Inferior parietal cortex (tissue), 1 donor: ENCODE results near the gene RNF114.

ENCODE experiments used
- DNase-seq: peaks from one replicate; pipeline ENCODE4 v3.0.0-alpha.2; 2016; ENCODE audit errors: extremely low spot score

The RNF114 gene

DNA sequence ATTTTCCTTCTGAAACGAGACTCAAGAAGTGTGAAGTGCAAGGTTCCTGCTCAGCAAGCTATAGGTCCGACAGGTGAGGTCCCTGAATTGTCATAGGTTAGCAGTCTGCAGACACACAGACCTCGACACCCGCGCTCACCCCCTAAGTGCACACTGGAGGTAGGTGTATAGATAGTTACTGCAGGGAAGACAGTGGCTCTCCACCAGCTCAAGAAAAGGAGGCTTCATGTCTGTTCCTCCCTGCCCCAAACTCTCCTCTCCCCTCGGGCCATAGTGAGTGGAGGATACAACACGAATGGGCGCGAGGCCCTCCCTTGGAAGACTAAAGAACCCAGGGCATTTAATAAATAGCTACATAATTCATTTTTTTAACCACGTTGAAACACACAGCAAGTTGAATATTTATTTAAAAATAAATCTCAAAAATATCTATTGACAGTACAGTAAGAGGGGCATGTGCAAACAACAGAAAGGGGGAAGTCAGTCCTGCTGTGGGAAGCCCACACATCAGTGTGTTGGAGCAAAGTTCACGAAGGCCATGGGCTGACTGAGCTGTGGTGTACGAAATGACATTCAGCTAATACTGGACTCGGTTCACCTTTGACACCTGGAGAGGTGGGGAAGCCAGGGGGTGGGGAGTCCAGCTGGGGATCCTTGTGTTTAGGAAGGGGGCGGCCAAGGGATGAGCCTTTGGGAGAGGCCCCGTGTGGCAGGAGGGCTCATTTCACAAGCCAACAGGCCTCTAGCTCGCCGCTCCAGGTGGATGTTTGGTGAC lies 31.6 kb upstream of the RNF114 start:
- DNase-seq, result no peak

GRCh38 chr20:49905415-49906091 lies 30.6 kb upstream of the RNF114 start:
- DNase-seq, result no peak

GRCh38 chr20:49906101-49906604 lies 30.0 kb upstream of the RNF114 start:
- no peak for DNase-seq

DNA sequence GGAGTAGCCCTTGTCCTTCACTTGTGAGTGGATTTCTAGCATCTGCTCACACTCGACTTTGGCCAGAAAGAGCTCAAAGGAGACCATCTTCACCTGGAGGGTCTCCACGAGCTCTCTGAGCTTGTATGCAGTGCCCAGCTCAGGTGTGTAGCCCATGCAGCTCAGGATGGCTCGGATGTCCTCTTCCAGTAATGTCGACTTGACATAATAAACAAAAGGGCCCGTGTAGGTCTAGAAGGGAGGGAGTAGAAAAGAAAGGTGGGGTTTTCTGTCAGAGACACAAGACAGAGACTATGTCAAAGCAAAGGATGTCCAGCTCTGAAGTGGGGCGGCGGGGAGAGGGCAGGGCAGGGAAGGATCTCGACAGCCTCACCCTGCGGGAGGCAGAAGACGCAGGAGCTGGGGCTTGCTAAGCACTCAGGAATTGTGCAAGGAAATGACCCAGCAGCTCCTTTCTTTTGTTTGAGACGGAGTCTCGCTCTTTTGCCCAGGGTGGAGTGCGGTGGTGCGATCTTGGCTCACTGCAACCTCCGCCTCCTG lies 29.5 kb upstream of the RNF114 start:
- no peak for DNase-seq

DNA sequence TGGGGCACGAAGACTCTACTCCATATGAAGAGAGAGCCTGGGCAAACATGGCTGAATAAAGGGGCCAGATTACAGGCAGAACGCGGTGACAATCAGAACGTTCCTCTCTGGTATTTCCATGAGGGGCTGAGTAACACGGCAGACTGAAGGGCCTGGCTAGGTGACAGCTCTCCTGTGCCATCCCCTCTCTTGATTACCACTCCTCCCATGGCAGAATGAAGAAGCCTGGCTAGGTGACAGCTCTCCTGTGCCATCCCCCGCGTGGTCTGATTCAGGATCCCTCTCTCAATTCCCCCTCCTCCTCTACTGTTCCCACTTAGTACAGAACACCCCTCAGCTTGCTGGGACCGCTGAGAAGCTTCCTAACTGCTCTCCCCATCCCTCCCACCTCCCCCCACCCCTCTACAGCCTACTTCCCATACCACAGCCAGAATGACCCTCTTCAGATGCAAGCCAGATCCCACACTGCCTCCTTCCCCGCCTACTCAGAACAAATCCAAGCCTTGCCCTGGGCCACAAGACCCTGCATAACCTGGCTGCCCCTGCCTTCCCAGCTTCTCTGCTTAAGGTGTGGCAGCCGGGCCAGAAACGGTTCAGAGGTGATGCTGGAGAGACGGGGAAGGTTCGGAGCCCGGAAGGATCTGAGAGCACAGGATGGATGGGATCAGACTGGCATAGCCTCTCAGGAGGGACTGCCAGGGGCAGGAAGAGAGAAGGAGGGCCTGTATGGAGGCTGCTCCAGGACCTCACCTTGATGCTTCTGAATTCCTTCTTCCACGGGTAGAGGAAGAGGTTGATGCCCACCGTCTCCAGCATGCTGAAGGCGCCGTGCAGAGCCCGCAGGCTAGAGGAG lies 28.6 kb upstream of the RNF114 start:
- DNase-seq, result no peak

- DNase-seq, result no peak
Observed at GRCh38 chr20:49908258-49908565, 28.0 kb upstream of the RNF114 start.

DNA sequence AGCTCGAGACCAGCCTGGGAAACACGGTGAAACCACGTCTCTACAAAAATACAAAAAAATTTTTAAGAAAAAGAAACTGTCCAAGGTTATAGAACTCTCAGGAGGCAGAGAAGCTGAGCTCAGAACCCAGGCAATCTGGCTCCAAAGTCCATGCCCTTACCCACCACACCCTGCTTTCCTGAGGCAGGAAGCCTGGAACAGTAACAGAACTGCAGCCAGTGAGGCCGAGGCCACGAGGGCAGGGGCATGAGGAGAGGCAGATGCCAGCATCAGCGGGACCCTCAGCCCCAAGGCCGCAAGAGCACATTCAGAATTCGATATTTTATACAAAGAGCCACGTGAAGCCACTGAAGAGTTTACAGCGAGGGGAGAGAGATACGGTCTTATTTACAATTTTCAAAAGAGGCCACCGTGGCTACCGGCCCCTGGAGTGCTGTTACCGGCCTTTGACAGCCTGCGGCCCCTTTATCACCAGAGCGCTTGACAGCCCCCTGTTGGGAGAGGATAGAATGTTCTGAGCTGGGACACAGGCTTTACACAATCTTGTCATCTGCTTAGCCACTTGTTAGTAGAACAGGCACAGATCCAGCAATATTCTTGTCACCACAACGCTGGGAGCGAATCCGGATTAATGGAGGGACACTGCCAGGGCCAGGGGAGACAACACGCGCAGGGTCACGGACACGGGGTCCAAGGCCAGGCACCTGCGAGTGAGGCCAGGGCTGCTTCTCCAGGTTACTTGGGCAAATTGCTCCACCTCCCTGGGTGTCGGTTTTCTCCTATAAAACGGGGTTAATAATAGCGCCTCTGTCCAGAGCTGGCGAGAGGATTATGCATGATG lies 26.5 kb upstream of the RNF114 start:
- no peak for DNase-seq

- DNase-seq, result no peak
Observed at GRCh38 chr20:49910340-49910706, 25.9 kb upstream of the RNF114 start.

DNA sequence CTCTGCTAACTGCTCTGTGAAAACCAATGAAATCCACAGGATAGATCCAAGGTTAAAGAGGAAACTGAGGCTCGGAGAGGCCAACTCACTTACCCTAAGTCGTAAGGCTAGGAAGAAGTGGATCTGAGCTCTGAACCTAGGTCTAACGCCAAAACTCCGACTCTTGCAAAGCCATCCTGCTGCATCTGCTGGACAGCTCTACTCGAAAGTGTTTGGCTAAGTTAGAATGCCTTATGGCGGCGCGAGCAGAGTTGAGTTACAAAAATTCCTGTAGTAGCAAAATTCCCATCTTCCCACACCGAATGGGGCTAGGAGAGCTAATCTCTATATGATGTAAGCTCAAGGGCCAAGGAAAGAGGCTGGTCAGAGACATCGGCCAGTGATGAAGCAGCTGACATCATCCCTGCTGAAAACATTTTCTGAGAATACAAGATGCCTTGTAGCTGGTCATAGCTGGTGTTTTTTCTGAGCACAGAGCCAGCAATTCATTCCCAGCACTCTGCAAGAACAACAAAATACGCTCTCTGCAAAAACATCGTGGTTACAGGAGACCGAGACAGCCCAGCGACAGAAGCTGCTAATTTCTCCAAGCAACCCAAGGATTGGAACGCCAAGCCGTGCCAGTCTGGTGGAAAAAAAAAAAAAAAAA lies 22.7 kb upstream of the RNF114 start:
- peak; percentile 62 for DNase-seq

DNA sequence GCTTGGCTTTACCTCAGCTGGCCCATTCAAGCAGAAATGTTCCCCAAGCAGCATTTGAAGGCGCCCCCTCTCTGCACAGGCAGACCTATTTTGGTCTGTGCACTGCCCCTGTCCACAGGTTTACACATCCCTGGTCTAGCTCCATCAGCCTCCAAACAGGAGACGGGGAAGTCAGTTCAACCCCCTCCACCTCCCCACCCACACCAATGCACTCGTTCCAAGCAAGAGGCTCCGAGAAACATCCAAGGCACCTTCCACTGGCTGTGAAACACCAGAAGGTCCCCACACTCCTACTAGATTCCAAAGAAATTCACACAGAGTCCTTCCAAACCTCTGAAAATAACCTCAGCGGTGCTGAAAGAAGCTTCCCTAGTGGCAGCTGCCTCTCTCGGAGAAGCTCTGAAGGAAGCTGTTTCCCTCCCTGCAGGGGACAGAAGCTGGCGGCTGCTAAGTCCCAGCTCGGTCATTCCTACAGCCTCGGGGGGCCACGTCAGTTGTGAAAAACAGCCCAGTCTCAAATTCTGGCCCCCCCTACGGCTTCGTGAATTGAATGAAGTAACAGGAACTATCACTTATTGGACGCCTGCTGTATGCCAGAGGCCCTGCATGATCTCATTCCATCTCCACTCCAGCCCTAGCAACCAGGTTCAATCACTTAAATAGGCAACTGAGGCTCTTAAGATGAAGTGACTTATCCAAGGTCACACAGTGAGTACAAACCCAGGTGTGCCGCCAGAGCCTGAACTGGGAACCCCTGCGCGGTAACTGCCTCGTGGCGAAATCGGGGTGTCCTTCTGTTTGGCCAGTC lies 21.7 kb upstream of the RNF114 start:
- DNase-seq, result no peak

DNA sequence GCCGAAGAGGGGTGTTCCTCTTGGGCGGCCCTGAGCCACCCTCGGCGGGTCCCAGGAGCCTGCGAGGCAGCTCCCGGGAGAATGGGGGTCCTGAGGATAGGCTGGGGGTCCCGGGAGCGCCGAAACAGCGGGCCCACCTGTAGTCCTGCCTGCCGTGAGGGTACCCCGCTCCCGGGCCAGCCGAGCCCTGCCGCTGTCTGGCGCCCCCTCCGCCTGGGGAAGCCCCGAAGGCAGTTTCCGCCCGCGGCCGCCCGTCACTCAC lies 21.1 kb upstream of the RNF114 start:
- no peak for DNase-seq

- peak; percentile 95 for DNase-seq
Observed at GRCh38 chr20:49915380-49916145, 20.6 kb upstream of the RNF114 start, which contains the start of gene SPATA2. TSS of gene SPATA2 (minus strand) at chr20:49915529. CDS start at chr20:49908490, 7,039 bp downstream.

GRCh38 chr20:49916146-49917002 lies 19.8 kb upstream of the RNF114 start:
- DNase-seq, result no peak

GRCh38 chr20:49918446-49918845 lies 17.8 kb upstream of the RNF114 start:
- DNase-seq, result no peak

DNA sequence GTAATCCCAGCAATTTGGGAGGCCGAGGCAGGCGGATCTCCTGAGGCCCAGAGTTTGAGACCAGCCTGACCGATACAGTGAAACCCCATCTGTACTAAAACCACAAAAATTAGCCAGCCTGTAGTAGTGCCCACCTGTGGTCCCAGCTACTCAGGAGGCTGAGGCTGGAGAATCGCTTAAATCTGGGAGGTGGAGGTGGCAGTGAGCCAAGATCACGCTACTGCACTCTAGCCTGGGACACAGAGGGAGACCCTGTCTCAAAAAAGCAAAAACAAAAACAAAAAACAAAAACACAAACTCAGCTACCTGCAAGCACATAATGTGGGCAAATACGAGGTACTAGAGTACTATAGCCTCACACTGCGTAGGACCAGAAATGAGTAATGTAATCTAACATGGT lies 17.2 kb upstream of the RNF114 start:
- no peak for DNase-seq

DNA sequence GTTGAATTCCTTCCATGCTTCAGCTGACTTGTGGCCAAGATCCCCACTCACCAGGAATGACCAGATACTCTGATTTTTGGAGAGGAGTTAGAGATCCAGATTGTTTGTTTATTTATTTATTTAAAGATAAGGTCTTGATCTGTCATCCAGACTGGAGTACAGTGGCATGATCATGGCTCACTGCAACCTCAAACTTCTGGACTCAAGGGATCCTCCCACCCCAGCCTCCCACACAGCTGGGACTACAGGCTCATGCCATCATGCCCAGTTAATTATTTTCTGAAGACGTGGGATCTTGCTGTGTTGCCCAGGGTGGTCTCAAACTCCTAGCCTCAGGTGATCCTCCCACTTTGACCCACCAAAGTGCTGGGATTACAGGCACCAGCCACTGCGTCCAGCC lies 16.7 kb upstream of the RNF114 start:
- no peak for DNase-seq

DNA sequence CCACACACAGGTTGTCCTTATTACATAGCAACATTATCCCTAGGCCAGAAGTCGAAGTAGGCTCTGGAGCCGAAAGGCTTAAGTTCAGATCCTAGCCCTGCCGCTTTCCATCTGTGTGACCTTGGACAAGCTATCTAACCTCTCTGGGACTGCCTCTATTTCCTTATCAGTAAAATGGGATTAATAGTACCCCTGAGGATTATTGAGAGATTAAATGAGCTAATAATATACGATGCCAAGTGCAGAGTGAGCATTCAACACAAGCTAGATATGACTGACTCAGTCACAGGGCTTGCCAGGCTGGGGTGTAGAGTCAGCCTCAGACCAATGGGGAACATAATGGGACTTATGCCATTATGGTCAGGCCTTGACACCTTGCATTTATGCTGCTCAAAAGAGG lies 11.9 kb upstream of the RNF114 start:
- no peak for DNase-seq

DNA sequence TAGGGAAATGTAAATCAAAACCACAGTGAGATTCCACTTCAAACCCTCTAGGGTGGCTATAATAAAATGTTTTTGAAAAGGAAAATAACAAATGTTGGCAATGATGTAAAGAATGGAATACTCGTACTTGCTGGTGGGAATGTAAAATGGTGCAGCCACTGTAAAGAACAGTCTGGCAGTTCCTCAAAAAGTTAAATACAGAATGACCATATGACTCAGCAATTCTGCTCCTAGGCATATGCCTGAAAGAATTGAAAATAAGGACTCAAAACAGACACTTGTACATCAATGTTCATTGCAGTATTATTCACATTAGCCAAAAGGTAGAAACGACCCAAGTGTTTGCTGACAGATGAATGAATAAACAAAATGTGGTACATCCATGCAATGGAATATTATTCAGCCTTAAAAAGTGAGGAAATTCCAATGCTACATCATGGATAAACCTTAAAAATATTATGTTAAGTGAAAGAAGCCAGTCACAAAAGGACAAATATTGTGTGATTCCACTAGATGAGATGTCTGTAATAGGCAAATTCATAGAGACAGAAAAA lies 10.2 kb upstream of the RNF114 start:
- no peak for DNase-seq
